Left ventricle myocardium inferior (tissue), 1 donor: ENCODE measurements around the gene TJP2. TPM values are rescaled to one million over a fixed set of nuclear protein-coding genes. Genes with fewer than 3 reads are reported as not detected.

ENCODE experiments used
- DNase-seq: peaks from one replicate; pipeline ENCODE4 v3.0.0-alpha.2; 2020
- H3K27ac ChIP-seq: fragments of 200-600 bp; replicated peaks from 2 replicates; pipeline ENCODE4 v1.8.0; 2021
- H3K27me3 ChIP-seq: fragments of 200-600 bp; 2 replicates; pipeline ENCODE4 v1.8.0; 2021; ENCODE audit warnings: low read depth
- H3K36me3 ChIP-seq: fragments of 200-600 bp; 2 replicates; pipeline ENCODE4 v1.8.0; 2021
- H3K4me1 ChIP-seq: fragments of 200-600 bp; 2 replicates; pipeline ENCODE4 v1.8.0; 2021
- H3K4me3 ChIP-seq: fragments of 200-600 bp; 2 replicates; pipeline ENCODE4 v1.8.0; 2021; ENCODE audit warnings: mild to moderate bottlenecking, moderate library complexity
- H3K9me3 ChIP-seq: fragments of 200-600 bp; replicated peaks from 2 replicates; pipeline ENCODE4 v1.8.0; 2021
- intact Hi-C: fragments of 100-400 bp; cut with micrococcal nuclease; formaldehyde crosslinking; loops from one replicate; pipeline ENCODE4 v1.11.0; 2022
- total RNA-seq: library from RNA; stranded (reverse); fragmentation: NEBNext Ultra II Directional; extraction: Animal tissue kit (Norgen Biotek cat#: 25700); gene quantifications from one replicate; pipeline ENCODE4 v1.2.1, GENCODE V29; 2021
- TF ChIP-seq, protein P1 (sequence below): fragments of 200-600 bp; IDR thresholded peaks from 2 replicates; pipeline ENCODE4 v1.8.0; 2021; ENCODE audit warnings: antibody characterized with exemption, mild to moderate bottlenecking, borderline replicate concordance
- donor health status: DM: no; HTN: yes; CAD: no; lungs with severe emphysema.

The TJP2 gene
- total RNA-seq, 1 donor from 2014 or later: 130 TPM

DNA sequence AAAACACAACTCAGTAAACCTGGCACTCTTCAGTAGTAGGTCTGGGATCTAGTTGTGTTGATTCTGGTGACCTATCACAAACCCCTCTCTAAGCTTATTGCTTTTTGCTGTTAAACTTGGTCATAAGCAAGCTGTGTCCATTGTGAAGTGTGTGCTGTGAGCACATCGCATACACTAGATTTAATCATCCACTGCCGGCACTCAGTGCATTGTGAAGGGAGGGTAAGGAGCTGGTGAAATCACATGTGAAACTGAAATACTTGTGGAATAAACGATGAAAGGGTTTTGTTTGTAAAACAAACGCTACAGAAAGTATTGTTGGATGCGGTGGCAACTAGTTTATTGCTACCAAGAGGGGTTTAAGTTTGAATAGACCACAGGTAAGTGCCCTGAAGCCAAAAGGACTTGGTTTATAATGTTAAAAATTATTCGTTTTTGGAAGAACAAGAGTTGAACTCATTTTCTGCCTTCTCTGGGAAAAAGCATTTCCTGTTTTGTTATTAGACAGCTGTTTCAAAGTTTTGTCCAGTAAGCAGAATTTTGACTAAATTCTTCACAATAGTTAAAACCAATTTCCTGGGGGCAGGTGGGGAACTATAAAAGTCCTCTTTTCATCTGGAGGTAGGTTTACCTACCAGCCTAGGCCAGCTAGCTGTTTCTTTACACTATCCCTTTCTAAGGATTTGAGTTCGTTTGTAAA is 24.6 kb downstream of the TJP2 start:
- Histone ChIP-seq H3K9me3 (no peaks in the 10 kb centered on the region), H3K27ac (peak overlapping the region; percentile 59), H3K36me3 (no peaks in the 10 kb centered on the region), H3K4me3 (no peak overlapping the region), H3K27me3 (no peaks in the 10 kb centered on the region), H3K4me1 (peaks cover 76% of the 10 kb centered on the region)
- DNase-seq: no peak
- intact Hi-C loops: no loop called here
- TF ChIP-seq, protein P1, sequence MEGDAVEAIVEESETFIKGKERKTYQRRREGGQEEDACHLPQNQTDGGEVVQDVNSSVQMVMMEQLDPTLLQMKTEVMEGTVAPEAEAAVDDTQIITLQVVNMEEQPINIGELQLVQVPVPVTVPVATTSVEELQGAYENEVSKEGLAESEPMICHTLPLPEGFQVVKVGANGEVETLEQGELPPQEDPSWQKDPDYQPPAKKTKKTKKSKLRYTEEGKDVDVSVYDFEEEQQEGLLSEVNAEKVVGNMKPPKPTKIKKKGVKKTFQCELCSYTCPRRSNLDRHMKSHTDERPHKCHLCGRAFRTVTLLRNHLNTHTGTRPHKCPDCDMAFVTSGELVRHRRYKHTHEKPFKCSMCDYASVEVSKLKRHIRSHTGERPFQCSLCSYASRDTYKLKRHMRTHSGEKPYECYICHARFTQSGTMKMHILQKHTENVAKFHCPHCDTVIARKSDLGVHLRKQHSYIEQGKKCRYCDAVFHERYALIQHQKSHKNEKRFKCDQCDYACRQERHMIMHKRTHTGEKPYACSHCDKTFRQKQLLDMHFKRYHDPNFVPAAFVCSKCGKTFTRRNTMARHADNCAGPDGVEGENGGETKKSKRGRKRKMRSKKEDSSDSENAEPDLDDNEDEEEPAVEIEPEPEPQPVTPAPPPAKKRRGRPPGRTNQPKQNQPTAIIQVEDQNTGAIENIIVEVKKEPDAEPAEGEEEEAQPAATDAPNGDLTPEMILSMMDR: no peak

DNA sequence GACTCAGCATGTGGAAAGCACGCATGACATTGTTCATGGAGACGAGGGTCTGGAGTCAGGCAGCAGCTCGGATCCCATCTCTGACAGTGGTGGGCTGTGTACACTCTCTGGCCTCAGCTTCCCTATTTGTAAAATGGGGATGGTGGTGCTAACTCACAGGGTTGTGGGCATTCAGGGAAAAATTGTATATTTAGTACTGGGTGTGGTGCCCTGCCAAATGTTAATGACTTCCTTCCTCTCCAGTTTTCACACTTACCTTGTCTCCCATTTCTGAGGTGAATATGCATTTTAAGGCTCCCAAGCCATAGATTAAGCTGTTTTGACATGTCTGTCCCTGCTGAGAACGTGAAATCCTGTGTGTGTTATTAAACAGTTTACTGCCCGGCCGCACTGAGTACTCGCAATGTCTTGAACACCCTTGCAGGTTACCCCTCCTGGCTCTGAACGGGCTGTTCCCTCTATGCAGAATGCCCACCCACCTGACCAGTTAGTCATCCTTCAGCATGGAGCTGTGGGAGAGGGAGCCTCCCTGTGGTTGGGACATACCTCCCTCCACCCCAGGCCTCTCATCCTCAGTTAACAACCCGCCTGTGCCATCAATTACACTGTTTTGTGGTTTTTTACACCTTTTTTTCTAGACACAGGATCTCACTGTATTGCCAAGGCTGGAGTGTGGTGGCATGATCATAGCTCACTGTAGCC is 25.8 kb downstream of the TJP2 start:
- Histone ChIP-seq H3K4me3 (no peak overlapping the region), H3K9me3 (no peaks in the 10 kb centered on the region), H3K27ac (peak overlapping the region; percentile 31), H3K27me3 (no peaks in the 10 kb centered on the region), H3K4me1 (peaks cover 76% of the 10 kb centered on the region), H3K36me3 (no peaks in the 10 kb centered on the region)
- DNase-seq: no peak
- intact Hi-C loops: no loop called here
- TF ChIP-seq, protein P1: no peak

DNA sequence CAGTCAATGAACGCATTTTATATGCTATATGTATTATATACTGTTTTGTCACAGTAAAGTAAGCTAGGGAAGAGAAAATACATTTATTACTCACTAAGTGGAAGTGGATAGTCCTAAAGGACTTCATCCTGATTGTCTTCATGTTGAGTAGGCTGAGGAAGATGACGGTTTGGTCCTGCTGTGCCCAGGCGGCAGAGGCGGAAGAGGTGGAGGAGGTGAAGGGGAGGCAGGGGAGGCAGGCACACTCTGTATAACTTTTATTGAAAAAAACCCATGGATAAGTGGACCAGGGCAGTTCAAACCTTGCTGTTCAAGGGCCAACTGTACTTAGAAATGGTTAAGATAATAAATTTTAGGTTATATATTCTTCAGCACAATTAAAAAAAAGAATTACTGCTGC is 28.5 kb downstream of the TJP2 start:
- TF ChIP-seq, protein P1: no peak

DNA sequence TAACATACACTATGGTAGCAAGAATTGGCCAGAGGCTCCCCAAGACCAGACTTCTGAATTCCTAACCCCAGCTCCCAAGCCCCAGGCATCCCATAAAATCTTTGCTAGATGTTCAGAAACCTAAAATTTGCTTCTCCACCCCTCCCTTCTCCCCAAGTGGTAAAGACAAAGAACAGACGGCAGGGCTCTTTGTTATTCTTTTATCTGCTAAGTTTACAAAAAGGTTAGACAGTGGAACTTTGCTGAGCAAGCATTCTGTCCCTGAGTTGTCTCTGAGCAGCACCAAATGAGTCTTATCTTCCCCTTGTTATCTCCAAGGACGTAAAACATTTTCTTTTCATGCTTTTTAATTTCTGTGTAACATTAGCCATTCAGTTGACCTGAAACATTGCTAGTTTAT is 30.2 kb downstream of the TJP2 start:
- Histone ChIP-seq H3K4me3 (no peak overlapping the region), H3K27me3 (no peaks in the 10 kb centered on the region), H3K27ac (peak overlapping the region; percentile 51), H3K9me3 (no peaks in the 10 kb centered on the region), H3K4me1 (peaks cover 72% of the 10 kb centered on the region), H3K36me3 (no peaks in the 10 kb centered on the region)
- TF ChIP-seq, protein P1: no peak
- intact Hi-C loops: no loop called here
- no peak for DNase-seq

More for the DNA sequence above, 28.5 kb downstream of the TJP2 start:
- no peaks in the 10 kb centered on the region for H3K36me3 ChIP-seq
- no peak overlapping the region for H3K27ac ChIP-seq
- peaks cover 76% of the 10 kb centered on the region for H3K4me1 ChIP-seq
- H3K9me3 ChIP-seq: no peaks in the 10 kb centered on the region
- no peak overlapping the region for H3K4me3 ChIP-seq
- H3K27me3 ChIP-seq: no peaks in the 10 kb centered on the region
- no peak for DNase-seq
- intact Hi-C loops: no loop called here

DNA sequence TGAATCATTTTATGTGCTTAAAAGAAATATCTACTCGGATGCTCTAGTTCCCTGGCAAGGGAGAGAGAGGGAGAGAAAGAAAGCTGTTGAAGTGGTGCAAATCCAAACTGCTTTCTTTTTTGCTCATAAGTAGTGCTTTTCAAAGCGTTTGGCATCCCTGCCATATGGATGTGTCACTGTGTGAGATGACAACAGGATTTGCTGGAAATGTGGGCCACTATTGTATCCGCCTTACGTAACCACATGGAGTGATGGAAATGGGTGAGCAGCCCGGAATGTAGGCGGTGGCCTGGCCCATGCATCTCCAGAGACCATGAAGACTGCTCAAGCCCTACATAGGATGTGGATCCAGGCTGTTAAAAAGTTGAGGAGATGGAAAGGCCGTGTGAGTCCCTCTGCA is 30.8 kb downstream of the TJP2 start:
- peaks cover 67% of the 10 kb centered on the region for H3K4me1 ChIP-seq

More for the DNA sequence above, 30.8 kb downstream of the TJP2 start:
- peak; percentile 25 for DNase-seq
- intact Hi-C loops: no loop called here
- Histone ChIP-seq H3K9me3 (no peaks in the 10 kb centered on the region), H3K4me3 (no peak overlapping the region), H3K27me3 (no peaks in the 10 kb centered on the region), H3K27ac (peak overlapping the region; percentile 51), H3K36me3 (no peaks in the 10 kb centered on the region)
- TF ChIP-seq, protein P1: no peak
